ENCODE measurements around the gene CLDN18. TPM values are rescaled to one million over a fixed set of nuclear protein-coding genes. Genes with fewer than 3 reads are reported as not detected.

CLDN18 gene
- total and polyA plus RNA-seq, 2 donors (not counting 1 experiment from before 2014, with no cell fraction given): not detected

DNA sequence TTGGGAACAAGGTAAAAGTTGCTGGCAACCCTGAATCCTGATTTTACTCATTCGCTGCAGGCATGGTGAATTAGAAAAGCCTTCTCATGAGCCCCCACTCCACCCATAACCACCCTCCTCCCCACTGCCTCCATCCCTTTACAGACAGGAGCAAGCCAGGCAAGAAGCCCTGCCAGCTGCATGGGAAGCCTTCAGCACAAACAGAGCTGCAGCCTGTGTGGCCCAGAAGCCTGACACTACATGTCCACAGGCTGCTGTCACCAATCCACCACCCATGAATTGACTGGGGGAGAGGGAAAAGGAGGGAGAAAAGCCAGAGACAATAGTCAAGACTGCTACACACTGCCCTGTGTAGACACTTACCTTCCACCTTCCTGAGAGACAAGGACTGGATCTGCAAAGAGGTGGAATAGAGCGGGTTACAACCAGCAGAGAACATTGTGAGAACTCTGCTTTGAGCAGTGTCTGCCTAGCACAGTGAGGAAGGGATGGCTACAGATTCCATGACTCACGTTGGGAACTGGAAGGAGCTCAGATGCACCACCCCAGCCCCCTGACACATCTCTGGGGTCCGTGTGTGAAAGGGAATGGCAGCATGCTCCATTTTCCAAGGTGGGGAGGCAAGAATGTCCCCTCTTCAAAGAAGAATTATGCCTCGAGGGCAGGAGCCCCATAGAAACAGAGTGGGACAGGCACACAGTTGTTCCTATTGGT is 71.6 kb downstream of the CLDN18 start:
- ChIA-PET CTCF (no interaction called here), POLR2A (no interaction called here)
- DNase-seq: no peak
- ATAC-seq (ENCODE audit: low read depth): no peak
- Mint-ChIP-seq H3K27ac (no peak overlapping the region), H3K4me3 (no peak overlapping the region), H3K4me1 (no peaks in the 10 kb centered on the region), H3K27me3 (peaks cover 27% of the 10 kb centered on the region), H3K9me3 (ENCODE audit: insufficient read depth) (peaks cover under 1% of the 10 kb centered on the region)
- no peak overlapping the region for H3K4me2 ChIP-seq (replicated peaks; ENCODE audit: low read depth, low read length, poor library complexity, severe bottlenecking)
- H4K20me1 ChIP-seq (ENCODE audit: control insufficient read depth, insufficient read depth, low read length, poor library complexity, severe bottlenecking): no peaks in the 10 kb centered on the region
- H3K4me3 ChIP-seq (ENCODE audit: control extremely low read depth in 1 of 5, extremely low read depth in 1 of 5, insufficient read depth in 1 of 5, low read depth in 2 of 5, low read length in 4 of 5): no peak overlapping the region
- H3K9ac ChIP-seq (ENCODE audit: low read length): no peak overlapping the region
- intact Hi-C loops (cut with micrococcal nuclease): no loop called here
- no peak for TF ChIP-seq EZH2 (IDR thresholded peaks at IDR 0.05; ENCODE audit: borderline replicate concordance, insufficient read depth, low read depth, low read length, poor library complexity, severe bottlenecking)
- no peak for TF ChIP-seq CTCF (IDR thresholded peaks at IDR 0.05)
- H3K36me3 ChIP-seq (replicated peaks in 1 of 2; ENCODE audit: control extremely low read depth in 1 of 2, control insufficient read depth in 1 of 2, extremely low read depth in 1 of 2, insufficient read depth in 2 of 2, low read length in 1 of 2): no peaks in the 10 kb centered on the region
- H3K27ac ChIP-seq (ENCODE audit: low read length in 2 of 2): no peak overlapping the region
- H3K4me1 ChIP-seq (ENCODE audit: control insufficient read depth in 2 of 2, insufficient read depth in 2 of 2, low read length in 2 of 2): no peaks in the 10 kb centered on the region
- H3K27me3 ChIP-seq (replicated peaks in 1 of 4; ENCODE audit: control extremely low read depth in 1 of 4, control insufficient read depth in 3 of 4, insufficient read depth in 4 of 4, low read length in 3 of 4): peaks cover 0 to 7% (median 0%) of the 10 kb centered on the region in 4 experiments
- no peaks in the 10 kb centered on the region for H3K9me3 ChIP-seq (ENCODE audit: control extremely low read depth in 1 of 3, control insufficient read depth in 2 of 3, insufficient read depth in 1 of 3, low read length in 2 of 3)
- no peaks in the 10 kb centered on the region for H3K79me2 ChIP-seq (ENCODE audit: control insufficient read depth, insufficient read depth, low read length)
- no peak overlapping the region for H2AFZ ChIP-seq (ENCODE audit: insufficient read depth, low read depth, low read length, poor library complexity, severe bottlenecking)
- WGBS (ENCODE audit: insufficient coverage): 82% methylated on average over 4 of the region's 5 CpGs

Data from B cell (primary cell).